ENCODE data around the gene RRN3. TPM values are rescaled to one million over a fixed set of nuclear protein-coding genes. Genes with fewer than 3 reads are reported as not detected.
A peak's percentile ranks its signal among the peaks of the same experiment; 100 is the strongest.

The RRN3 gene
- total RNA-seq, 4 donors from 2014 or later: 13.5 to 33.0 (median 24.0) TPM

DNA sequence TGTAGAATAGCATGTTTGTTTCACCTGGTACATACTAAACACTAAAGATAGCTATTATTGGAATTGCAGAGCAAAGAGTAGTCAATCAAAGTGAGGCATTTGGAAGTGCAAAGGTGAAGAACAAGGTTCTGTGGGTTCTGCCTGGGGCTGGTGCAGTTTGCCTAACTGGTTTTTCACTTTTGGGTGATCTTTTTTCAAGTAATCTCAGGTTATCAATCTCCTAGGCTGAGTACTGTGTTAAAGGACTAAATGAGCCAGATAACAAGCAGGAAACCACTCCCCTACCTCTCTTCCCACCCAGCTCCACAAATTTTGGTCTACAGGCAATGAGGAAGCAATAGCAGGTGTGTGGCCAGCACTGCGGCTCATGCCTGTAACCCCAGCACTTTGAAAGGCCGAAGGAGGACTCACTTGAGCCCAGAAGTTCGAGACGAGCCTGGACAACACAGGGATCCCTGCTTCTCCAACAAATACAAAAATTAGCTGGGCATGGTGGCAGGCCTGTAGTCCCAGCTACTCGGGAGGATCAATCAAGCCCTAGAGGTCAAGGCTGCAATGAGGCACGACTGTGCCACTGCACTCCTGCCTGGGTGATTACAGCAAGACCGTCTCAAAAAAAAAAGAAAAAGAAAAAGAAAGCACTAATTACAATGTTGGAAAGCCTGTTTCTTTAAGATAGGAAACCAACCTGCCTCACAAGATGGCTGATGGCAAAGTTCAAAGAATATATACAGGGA lies 36.2 kb downstream of the RRN3 start:
- TF ChIP-seq POLR2AphosphoS5 (IDR thresholded peaks at IDR 0.05): peak in 1 of 3 donors; percentile 3
- no peak for TF ChIP-seq EP300 (IDR thresholded peaks at IDR 0.05; ENCODE audit: low read depth)
- Histone ChIP-seq H3K4me3 (no peak overlapping the region), H3K27me3 (no peaks in the 10 kb centered on the region), H3K36me3 (peaks cover 0 to 30% (median 9%) of the 10 kb centered on the region in 4 donors), H3K9me3 (no peaks in the 10 kb centered on the region), H3K27ac (peak overlapping the region; percentile 78 to 84 (median 82)), H3K4me1 (peaks cover 3 to 56% (median 27%) of the 10 kb centered on the region in 4 donors)
- in situ Hi-C loops (cut with MboI; ENCODE audit: low pct_ligation_motif_present in 1 of 4, low pct_unique_long_range_greater_than_20kb in 1 of 4, low sequenced_read_pairs in 3 of 4): no loop called here
- peak; percentile 64 for DNase-seq
- 20 to 45% methylated on average over 1 to 7 of the region's 7 CpGs for WGBS, 2 donors (ENCODE audit: low coverage in 1 of 2)
- intact Hi-C loops (cut with DNase I; ENCODE audit: low total_unique reads): no loop called here

DNA sequence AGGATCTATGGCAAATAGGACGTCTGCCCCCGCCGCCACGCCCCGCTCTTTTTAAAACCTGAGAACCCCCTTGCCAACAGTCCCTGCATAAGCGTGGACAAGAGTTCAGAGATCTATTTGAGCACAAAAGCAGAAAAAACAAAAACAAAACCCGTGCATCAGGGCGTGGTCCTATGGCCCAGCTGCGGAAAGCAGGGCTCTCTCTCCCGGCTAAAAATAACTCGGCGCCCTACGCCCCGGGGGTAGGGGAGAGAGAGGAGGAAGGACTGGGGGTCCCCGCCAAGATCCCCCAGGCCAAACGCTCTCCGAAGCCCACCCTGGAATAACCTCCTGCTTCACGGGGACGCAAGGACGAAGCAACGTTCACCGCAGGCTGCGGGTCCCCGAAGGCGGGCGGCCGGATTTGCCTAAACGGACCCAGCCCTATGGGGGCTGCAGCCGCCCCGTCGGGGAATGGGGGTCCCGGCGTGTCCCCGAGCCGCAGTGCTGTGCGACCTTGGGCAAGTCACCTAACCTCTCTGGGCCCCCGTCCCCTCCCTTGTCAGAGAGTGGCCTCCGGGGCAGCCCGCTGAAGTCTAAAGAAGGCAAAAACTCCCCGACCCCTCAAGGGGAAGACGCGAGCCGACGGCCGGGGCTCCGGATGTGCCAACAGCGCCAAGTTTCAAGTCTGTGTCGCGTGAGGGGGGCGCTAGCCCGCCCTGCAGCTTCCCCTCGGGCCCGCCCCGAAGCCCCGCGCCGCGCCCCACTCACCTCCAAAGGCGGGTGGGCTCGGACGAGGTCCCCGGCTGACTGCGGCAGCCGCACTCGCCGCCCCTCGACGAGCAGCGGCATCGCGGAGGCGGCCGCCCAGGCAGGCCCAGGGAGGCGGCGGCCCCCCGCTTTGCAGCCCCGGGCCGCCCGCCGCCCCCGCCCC lies 38.7 kb downstream of the RRN3 start:
- intact Hi-C loops (cut with DNase I; ENCODE audit: low total_unique reads): loop anchor here (2.0 kb wide), 1 partner anchor 25 kb away; no protein-coding TSS in a partner anchor
- in situ Hi-C loops (cut with MboI; ENCODE audit: low pct_ligation_motif_present in 1 of 4, low pct_unique_long_range_greater_than_20kb in 1 of 4, low sequenced_read_pairs in 3 of 4): no loop called here
- 3 to 6% methylated on average over 9 to 50 of the region's 81 CpGs for WGBS, 2 donors (ENCODE audit: low coverage in 1 of 2)
- peaks cover 3 to 37% (median 23%) of the 10 kb centered on the region in 4 donors for H3K4me1 ChIP-seq
- H3K27ac ChIP-seq: peak overlapping the region; percentile 80 to 93 (median 90)
- peak overlapping the region; percentile 80 to 99 (median 88) for H3K4me3 ChIP-seq
- H3K27me3 ChIP-seq: no peaks in the 10 kb centered on the region
- H3K9me3 ChIP-seq: no peaks in the 10 kb centered on the region
- DNase-seq: peak; percentile 69
- TF ChIP-seq, protein P1, sequence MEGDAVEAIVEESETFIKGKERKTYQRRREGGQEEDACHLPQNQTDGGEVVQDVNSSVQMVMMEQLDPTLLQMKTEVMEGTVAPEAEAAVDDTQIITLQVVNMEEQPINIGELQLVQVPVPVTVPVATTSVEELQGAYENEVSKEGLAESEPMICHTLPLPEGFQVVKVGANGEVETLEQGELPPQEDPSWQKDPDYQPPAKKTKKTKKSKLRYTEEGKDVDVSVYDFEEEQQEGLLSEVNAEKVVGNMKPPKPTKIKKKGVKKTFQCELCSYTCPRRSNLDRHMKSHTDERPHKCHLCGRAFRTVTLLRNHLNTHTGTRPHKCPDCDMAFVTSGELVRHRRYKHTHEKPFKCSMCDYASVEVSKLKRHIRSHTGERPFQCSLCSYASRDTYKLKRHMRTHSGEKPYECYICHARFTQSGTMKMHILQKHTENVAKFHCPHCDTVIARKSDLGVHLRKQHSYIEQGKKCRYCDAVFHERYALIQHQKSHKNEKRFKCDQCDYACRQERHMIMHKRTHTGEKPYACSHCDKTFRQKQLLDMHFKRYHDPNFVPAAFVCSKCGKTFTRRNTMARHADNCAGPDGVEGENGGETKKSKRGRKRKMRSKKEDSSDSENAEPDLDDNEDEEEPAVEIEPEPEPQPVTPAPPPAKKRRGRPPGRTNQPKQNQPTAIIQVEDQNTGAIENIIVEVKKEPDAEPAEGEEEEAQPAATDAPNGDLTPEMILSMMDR (IDR thresholded peaks at IDR 0.05): peak in 1 of 5 experiments; percentile 7
- TF ChIP-seq EP300 (IDR thresholded peaks at IDR 0.05; ENCODE audit: low read depth) (no peak), POLR2AphosphoS5 (IDR thresholded peaks at IDR 0.05) (no peak), POLR2A (IDR thresholded peaks at IDR 0.05) (peak; percentile 9)
- H3K36me3 ChIP-seq: peaks cover 0 to 12% (median 2%) of the 10 kb centered on the region in 4 donors

DNA sequence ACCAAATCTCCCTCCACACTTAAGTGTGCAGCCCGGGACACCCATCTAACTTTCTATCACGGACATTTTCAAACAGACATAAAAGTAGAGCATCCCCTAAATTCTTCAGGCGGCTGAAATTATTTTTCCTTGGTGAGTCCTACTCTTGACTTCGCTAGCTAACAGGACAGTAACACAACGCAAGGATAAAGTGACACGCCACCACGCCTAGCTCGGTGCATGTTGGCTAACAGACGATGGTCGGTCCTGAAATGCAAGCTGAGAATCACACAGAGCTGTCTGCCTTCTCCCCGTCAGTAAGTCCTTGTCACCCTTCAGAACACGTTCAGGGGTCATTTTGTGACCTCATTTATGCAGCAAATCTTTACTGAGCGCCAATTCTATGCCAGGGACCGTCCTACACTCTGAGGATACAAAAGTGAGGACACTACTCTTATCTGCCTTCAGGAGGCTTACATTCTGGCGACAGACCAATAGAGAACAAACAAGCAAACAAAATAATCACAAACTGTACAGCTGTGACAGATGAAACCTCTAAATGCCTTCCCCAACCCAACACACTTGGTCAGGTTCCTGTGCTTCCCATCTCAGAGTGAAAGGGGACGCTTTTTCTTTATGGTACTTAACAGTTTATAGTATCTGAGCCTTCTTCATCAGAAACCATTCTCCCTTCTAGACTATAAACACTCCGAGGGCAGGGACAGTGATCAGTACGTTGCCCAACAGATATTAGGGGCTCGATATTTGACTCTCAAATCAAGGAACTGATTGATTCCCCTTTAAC lies 39.5 kb downstream of the RRN3 start:
- H3K4me1 ChIP-seq: peaks cover 3 to 40% (median 23%) of the 10 kb centered on the region in 4 donors
- intact Hi-C loops (cut with DNase I; ENCODE audit: low total_unique reads) (loop anchor here (2.0 kb wide), 1 partner anchor 24 kb away; no protein-coding TSS in a partner anchor), in situ Hi-C loops (cut with MboI; ENCODE audit: low pct_ligation_motif_present in 1 of 4, low pct_unique_long_range_greater_than_20kb in 1 of 4, low sequenced_read_pairs in 3 of 4) (no loop called here)
- H3K27ac ChIP-seq: peak overlapping the region; percentile 80 to 93 (median 90)
- H3K4me3 ChIP-seq: peak overlapping the region; percentile 80 to 99 (median 88)
- no peaks in the 10 kb centered on the region for H3K9me3 ChIP-seq
- TF ChIP-seq, protein P1 (IDR thresholded peaks at IDR 0.05): no peak
- no peak for TF ChIP-seq EP300 (IDR thresholded peaks at IDR 0.05; ENCODE audit: low read depth)
- TF ChIP-seq POLR2A (IDR thresholded peaks at IDR 0.05): no peak
- no peak for TF ChIP-seq POLR2AphosphoS5 (IDR thresholded peaks at IDR 0.05)
- no peak for DNase-seq
- H3K36me3 ChIP-seq: peaks cover 0 to 3% (median under 1%) of the 10 kb centered on the region in 4 donors
- no peaks in the 10 kb centered on the region for H3K27me3 ChIP-seq
- 64 to 78% methylated on average over 12 to 19 of the region's 19 CpGs for WGBS, 2 donors (ENCODE audit: low coverage in 1 of 2)

- Histone ChIP-seq H3K27me3 (no peaks in the 10 kb centered on the region), H3K36me3 (no peaks in the 10 kb centered on the region), H3K4me1 (peaks cover 3 to 41% (median 23%) of the 10 kb centered on the region in 4 donors), H3K4me3 (no peak overlapping the region), H3K27ac (peak overlapping the region in 1 of 4 donors; percentile 18), H3K9me3 (no peaks in the 10 kb centered on the region)
- in situ Hi-C loops (cut with MboI; ENCODE audit: low pct_ligation_motif_present in 1 of 4, low pct_unique_long_range_greater_than_20kb in 1 of 4, low sequenced_read_pairs in 3 of 4) (no loop called here), intact Hi-C loops (cut with DNase I; ENCODE audit: low total_unique reads) (loop anchor here (2.0 kb wide), 1 partner anchor 23 kb away; no protein-coding TSS in a partner anchor)
- TF ChIP-seq EP300 (IDR thresholded peaks at IDR 0.05; ENCODE audit: low read depth): no peak
- TF ChIP-seq POLR2A (IDR thresholded peaks at IDR 0.05): no peak
- no peak for TF ChIP-seq POLR2AphosphoS5 (IDR thresholded peaks at IDR 0.05)
- TF ChIP-seq, protein P1 (IDR thresholded peaks at IDR 0.05): no peak
- DNase-seq: no peak
- WGBS, 2 donors (ENCODE audit: low coverage in 1 of 2): 62 to 86% methylated on average over 7 to 10 of the region's 10 CpGs
Measured at GRCh38 chr16:15053904-15054303, 40.2 kb downstream of the RRN3 start.
